Thyroid gland (tissue), 4 donors: ENCODE results near the gene TIMM13.

Experiments used
- CTCF ChIP-seq, 6 experiments: fragments of 200-600 bp in 3 of 6; fragments of 450-650 bp in 3 of 6; sonication (generic) in 3 of 6; IDR thresholded peaks; one replicate each; pipeline ENCODE4 v1.5.1; 2016 to 2019; ENCODE audit warnings: antibody characterized with exemption in 6 of 6, mild to moderate bottlenecking in 2 of 6, inconsistent platforms in 1 of 6, moderate library complexity in 1 of 6
- POLR2A ChIP-seq, 2 donors: fragments of 450-650 bp; IDR thresholded peaks; one replicate each; pipeline ENCODE4 v1.6.1; 2017; ENCODE audit warnings: antibody characterized with exemption in 2 of 2, mild to moderate bottlenecking in 2 of 2, moderate library complexity in 1 of 2

- TF ChIP-seq POLR2A (IDR thresholded peaks at IDR 0.05) (no peak), CTCF (IDR thresholded peaks at IDR 0.05) (no peak)
These were observed 46.1 kb downstream of the TIMM13 start for GRCh38 chr19:2381148-2381820.
